HTERT RPE-1 (cell line): ENCODE measurements around the gene NFIA.

Experiments used
- in situ Hi-C: fragments of 300-500 bp; cut with MboI; formaldehyde crosslinking; loops from 4 replicates; pipeline ENCODE4 v1.14.3; 2020; ENCODE audit warnings: low sequenced_read_pairs

The NFIA gene

GRCh38 chr1:61322008-61322744 lies 239.8 kb downstream of the NFIA start:
- in situ Hi-C loops = no loop called here

GRCh38 chr1:61322769-61323168 lies 240.4 kb downstream of the NFIA start:
- in situ Hi-C loops = no loop called here

GRCh38 chr1:61323681-61324328 lies 241.4 kb downstream of the NFIA start:
- in situ Hi-C loops = no loop called here

DNA sequence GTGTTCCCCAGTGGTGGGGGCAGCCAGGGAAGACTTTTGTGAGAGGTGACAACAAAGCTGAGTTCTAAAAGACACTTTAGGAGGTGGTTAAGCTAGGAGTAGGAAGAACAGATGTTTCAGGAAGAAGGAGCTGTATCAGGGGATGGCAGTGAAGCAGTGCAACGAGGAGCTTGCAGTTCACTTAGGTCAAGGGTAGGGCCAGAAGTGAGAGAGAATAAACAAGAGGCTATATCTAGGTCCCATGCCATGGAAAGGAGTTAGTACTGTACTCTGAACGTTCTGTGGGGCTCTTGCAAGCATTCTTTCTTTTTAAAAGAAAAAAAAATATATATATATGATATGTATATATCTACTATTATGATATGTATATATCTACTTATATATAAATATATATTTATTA lies 244.4 kb downstream of the NFIA start:
- in situ Hi-C loops = no loop called here

DNA sequence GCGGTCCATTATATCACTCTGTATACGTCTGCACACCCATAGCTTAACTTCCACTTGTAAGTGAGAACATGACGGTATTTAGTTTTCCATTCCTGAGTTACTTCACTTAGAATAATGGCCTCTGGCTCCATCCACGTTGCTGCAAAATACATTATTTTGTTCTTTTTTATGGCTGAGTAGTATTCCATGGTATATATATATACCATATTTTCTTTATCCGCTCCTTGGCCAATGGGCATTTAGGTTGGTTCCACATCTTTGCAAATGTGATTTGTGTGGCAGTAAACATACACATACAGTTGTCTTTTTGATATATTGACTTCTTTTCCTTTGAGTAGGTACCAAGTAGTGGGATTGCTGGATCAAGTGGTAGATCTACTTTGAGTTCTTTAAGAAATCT lies 245.1 kb downstream of the NFIA start:
- in situ Hi-C loops = no loop called here

DNA sequence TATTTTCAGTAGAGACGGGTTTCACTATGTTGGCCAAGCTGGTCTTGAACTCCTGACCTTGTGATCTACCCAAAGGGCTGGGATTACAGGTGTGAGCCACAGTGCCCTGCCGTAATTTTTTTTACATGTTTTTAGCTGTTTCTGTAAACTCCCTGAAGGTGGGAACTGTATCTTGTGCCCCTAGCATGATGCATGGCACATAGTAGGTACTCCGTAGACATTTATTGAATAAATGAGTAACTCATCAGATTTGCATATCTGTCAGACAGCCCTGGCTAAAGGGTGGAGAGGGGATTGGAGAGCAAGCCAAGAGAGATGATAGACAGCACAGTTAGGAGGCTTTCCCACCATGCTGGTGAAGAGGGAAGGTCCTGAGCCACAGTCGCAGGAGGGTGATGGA lies 247.2 kb downstream of the NFIA start:
- in situ Hi-C loops = no loop called here

DNA sequence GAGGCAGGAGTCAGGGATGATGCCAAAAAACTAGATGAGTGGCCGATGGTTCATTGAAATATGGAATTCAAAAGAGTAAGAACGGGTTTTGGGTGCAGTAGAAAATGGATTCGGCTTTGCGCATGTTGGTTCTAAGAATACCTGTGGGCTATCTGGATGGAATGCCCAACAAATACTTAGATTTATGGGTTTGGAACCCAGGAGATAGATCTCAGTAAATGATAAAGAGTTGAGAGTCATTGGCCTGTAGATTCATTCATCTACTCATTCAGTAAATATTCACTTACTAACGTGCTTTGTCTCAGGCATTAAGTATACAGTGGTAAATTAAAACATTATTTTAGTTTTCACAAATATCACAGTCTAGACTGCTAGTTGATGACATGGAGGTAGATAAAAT lies 247.7 kb downstream of the NFIA start:
- in situ Hi-C loops = no loop called here

DNA sequence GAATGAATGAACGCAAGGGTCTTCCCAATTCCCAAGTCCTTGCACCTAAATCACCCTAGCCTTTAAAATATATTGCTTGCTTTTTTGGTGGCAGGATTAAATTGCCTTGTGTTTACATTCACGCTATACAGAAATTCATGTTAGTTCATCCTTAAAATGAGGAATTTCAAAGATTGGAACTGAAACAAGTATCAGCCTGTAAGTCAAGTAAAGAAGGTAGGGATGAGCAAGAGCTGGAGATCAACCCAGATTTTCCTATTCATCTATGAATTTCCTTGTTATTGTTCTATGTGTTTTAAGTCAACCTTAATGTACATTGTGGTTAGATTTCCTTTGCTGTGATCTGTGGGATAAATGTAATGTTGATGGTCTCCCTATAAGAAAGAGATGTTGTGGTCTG lies 248.2 kb downstream of the NFIA start:
- in situ Hi-C loops = no loop called here

DNA sequence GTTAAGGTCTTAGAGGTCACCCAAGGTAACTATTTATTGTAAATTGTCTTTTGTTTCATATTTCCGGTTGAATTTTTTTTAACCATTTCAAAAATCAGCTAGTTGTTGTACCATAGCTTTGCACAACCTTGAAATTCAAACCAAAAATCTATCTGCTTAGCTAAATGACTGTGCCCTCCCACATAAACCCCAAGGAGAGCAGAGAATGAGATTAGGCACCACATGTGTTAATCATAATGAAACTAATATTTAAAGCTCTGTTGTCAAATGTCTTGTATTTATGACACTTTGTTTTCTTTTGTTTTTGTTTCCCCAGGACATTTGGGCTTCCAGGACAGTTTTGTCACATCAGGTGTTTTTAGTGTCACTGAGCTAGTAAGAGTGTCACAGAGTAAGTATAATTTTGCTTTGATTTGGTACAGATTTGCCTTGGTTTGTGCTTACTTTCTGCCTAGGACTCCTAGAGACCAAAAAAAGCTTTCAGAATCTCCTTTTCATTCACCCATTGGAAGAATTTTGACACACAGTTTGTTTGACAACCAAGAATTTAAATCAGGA lies 249.9 kb downstream of the NFIA start:
- in situ Hi-C loops = no loop called here

GRCh38 chr1:61332796-61333195 lies 250.4 kb downstream of the NFIA start:
- in situ Hi-C loops = no loop called here

DNA sequence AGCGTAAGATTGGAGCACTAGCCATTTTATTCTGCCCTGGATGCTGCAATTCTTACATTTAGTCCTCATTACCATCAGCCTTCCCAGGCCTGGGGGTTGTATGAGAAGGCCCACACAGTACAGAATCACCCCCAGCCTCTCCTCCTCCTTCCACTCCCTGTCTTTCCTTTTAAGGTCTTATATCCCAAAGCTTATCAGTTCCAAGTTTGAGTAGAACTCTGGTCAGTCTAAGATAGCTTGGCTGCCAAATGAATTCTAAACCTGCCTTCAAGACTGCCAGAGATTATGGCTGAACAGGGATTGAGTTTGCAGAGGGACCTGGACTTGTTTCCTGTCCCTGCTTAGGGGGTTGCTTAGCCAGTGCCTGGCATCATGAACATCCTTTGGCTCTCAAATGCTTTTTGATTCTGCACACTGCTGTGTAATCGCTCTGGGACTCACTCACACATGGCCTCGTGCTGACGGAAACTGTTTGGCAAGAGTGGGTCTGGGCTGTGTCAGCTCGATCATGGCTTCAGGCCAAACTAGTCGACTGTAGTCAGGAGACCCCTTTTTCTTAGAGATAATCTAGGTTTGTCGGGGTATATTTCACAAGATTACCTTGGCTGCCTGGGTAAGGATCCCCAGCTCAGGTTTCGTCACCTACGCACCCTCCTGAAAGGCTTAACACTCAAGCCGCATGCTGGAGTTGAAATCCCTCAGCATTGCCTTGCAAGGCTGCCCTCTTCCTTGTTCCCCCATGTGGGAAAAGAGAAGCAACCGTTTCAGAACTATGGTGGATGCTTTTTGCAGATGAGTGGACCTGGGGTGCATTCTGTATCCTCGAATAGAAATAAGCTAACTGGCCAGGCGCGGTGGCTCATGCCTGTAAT lies 252.6 kb downstream of the NFIA start:
- in situ Hi-C loops = no loop called here

GRCh38 chr1:61337037-61337436 lies 254.7 kb downstream of the NFIA start:
- in situ Hi-C loops = no loop called here

DNA sequence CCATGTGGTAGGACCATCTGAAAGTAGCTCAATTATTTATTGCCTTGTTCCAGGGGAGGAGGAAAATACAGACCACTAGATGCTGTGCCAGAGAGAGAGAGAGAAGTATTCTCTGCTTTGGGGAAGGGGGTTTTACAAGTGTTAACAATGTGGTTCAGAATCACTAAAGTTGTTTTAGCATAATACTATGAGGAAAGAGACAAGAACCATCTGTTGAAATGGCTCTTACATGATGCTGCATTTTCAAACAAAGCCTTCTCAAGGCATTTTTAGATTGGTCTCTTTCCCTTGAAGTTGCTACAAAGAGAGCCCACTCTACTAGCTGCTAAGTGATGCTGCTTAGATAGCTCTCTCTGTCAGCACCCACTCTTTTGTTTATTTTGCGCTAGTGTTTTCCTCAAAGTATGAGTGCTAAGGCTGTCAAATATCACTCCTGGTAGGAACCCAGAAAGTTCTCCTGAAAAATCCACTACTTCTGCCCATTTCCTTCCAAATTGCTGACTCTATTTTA lies 255.1 kb downstream of the NFIA start:
- in situ Hi-C loops = no loop called here

DNA sequence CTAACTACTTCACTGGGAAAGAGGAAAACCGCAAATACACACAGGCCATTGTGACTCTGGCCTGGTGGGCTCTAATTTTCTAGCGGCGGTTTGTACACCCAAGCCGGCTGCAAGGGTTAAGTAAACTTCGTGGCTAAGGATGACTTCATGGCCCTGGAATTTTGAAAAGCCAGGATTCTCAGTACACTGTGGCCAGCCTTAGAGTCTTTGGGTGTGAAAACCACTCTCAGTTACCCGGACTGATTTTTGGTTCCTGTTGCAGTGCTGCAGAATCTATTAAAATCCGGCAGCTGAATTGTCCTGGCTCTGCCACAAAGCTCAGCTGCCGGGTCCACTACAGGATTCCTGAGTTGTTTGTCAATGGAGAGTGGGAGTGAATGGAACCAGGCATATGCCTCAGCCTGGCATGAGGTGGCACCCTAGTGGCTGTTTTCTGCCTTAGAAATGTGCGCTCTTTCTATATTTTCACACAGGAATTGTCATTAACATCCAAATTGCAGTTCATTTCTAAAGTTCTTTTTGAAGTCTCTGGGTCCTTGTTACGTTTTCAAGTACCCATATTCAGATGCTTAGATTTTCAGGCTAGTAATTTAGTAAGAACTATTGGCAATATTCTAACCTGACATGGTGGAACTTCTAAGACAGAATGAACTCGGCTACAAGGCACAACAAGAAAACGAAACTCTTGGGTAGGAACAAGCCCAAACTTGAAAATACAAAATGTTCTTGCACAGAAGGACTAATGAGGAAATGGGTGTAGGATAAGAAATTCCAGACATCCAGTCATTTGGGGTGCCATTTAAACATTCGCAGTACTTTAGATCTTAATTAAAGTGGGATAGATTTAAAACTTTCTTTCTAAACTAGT lies 255.9 kb downstream of the NFIA start:
- in situ Hi-C loops = no loop called here

DNA sequence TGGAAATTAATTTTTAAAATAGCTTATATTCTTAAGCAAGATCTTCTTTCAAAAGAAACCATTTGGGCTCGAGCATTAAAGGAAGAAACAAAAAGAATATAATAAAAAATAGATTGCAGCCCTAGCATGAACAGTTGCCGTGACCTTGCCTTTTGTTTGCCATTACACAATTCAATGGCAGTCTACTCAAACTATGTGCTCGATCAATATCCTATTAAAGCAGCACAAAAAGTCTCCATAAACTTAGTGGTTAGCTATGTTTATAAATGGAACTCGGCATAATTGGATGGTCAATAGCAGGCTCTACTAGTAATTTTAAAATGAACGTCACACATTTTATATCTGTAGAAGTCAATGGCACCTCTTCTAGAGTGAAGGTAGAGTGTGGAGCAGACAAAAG lies 256.5 kb downstream of the NFIA start:
- in situ Hi-C loops = no loop called here

- in situ Hi-C loops = no loop called here
Measured at GRCh38 chr1:61341426-61341825, 259.1 kb downstream of the NFIA start.

DNA sequence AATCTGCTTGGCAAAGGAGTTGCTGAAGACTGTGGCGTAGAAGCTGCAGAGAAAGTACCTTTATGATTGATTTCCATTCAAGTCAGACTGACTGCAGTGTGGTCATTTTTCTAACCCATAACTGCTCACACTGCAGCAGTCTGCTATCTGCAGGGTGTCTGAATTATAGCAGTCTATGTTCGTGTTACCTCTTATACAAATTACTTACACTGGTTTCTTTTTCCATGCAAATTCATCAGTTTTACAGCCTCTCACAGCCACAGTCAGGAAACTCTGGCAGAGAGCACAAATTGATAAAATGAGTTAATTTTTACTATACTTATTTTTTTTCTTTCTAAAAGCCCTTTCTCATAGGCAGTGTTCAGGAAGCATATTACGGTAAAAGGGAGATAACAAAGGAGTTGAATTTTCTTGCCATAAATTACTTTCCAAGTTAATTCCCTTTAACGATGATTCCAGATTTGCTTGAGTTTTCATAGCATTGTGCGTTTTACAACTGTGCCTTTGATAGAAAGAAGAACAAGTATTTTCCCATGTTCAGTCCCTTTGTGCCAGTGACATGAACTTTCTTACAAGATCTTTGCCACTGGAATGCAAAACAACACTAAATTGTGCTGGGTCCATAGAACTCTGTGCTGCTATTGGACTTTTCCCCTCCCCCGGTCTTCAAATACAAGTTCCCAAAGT lies 261.5 kb downstream of the NFIA start:
- in situ Hi-C loops = no loop called here

DNA sequence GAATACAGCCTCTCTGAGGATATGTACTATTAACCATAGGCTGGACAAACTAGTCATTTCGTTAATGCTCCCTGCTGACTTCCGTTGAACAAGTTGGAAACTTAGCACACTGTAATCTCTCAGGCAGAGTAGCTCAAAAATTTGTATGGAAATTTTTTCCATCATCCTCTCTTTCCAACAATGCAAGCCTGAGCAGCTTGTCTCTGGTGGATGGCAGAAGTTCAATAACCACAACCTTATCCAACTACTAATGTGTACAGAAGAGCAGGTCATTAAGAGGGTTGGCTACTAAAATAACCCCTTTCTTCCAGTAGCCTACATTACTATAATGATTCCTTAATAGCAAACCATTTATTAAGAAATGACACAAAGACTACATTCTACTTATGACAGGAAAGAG lies 262.3 kb downstream of the NFIA start:
- in situ Hi-C loops = no loop called here

- in situ Hi-C loops = no loop called here
Measured at GRCh38 chr1:61348025-61348665, 265.8 kb downstream of the NFIA start.
